Measurements from ENCODE around the gene TMEM184A. TPM values are rescaled to one million over a fixed set of nuclear protein-coding genes. Genes with fewer than 3 reads are reported as not detected.

TMEM184A gene
- polyA plus RNA-seq, 2 of the 4 experiments (the other 2 are of a cell fraction), result 14.3 to 18.4 TPM

- DNase-seq (ENCODE audit: low read depth in 1 of 2, low spot score in 1 of 2) (peak in 1 of 2 experiments; percentile 65), ATAC-seq (peak; percentile 12 to 36; a peak in 3 of 6 replicates), FAIRE-seq (no peak)
- CTCF ChIA-PET, result interaction anchor here (0.6 to 1.9 kb wide), 3 partner anchors 9 to 645 kb away, joined by 3 to 6 read pairs (median 4); partner anchors contain the start of gene TMEM184A
- Histone ChIP-seq H3K4me3 (no peak overlapping the region), H3K9me3 (no peaks in the 10 kb centered on the region), H3K27ac (peak overlapping the region; percentile 20 to 78; a peak in 4 of 6 replicates), H3K4me2 (peak overlapping the region; percentile 45), H3K4me1 (peaks cover 49% of the 10 kb centered on the region)
- POLR2A ChIA-PET, result no interaction called here
- TF ChIP-seq JUN (IDR thresholded peaks at IDR 0.05) (0 out of 5 replicates have a peak, but pooled peaks of 1 of the 2 experiments have one; percentile 11), CBX8 (IDR thresholded peaks at IDR 0.05) (no peak)
- WGBS (ENCODE audit: missing lambda C conversion rate), result 49% methylated on average over 20 of the region's 23 CpGs
These were observed 8.6 kb upstream of the TMEM184A start for GRCh38 chr7:1564603-1565022.

- WGBS (ENCODE audit: missing lambda C conversion rate), result 94% methylated on average over 15 of the region's 15 CpGs
- POLR2A ChIA-PET, result no interaction called here
- Histone ChIP-seq H3K27ac (peak overlapping the region in 1 of 2 experiments; percentile 78; a peak in 4 of 6 replicates), H3K4me1 (peaks cover 49% of the 10 kb centered on the region), H3K4me2 (peak overlapping the region; percentile 45), H3K4me3 (no peak overlapping the region), H3K9me3 (no peaks in the 10 kb centered on the region)
- CTCF ChIA-PET, result interaction anchor here (0.6 to 1.9 kb wide), 5 partner anchors 8 to 1137 kb away, joined by 3 to 6 read pairs (median 3); partner anchors contain the start of gene TMEM184A
- ATAC-seq, result no peak
- no peak for FAIRE-seq
- DNase-seq (ENCODE audit: low read depth in 1 of 2, low spot score in 1 of 2), result no peak
- TF ChIP-seq JUN (IDR thresholded peaks at IDR 0.05), result no peak
- TF ChIP-seq CBX2 (IDR thresholded peaks at IDR 0.05; ENCODE audit: borderline replicate concordance, low read depth), result no peak
- no peak for TF ChIP-seq MAFK (IDR thresholded peaks at IDR 0.05; ENCODE audit: partially characterized antibody)
- no peak for TF ChIP-seq RFX5 (IDR thresholded peaks at IDR 0.05)
- no peak for TF ChIP-seq HOXA7 (CRISPR knock-in tag; IDR thresholded peaks at IDR 0.05)
- no peak for TF ChIP-seq ZNF302 (CRISPR knock-in tag; IDR thresholded peaks at IDR 0.05)
- TF ChIP-seq FOSB (CRISPR knock-in tag; IDR thresholded peaks at IDR 0.05), result no peak
- TF ChIP-seq, protein P1, sequence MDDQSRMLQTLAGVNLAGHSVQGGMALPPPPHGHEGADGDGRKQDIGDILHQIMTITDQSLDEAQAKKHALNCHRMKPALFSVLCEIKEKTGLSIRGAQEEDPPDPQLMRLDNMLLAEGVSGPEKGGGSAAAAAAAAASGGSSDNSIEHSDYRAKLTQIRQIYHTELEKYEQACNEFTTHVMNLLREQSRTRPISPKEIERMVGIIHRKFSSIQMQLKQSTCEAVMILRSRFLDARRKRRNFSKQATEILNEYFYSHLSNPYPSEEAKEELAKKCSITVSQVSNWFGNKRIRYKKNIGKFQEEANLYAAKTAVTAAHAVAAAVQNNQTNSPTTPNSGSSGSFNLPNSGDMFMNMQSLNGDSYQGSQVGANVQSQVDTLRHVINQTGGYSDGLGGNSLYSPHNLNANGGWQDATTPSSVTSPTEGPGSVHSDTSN (IDR thresholded peaks at IDR 0.05), result no peak
- TF ChIP-seq, protein P2, sequence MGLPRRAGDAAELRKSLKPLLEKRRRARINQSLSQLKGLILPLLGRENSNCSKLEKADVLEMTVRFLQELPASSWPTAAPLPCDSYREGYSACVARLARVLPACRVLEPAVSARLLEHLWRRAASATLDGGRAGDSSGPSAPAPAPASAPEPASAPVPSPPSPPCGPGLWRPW (IDR thresholded peaks at IDR 0.05), result no peak
- TF ChIP-seq HOXB5 (CRISPR knock-in tag; IDR thresholded peaks at IDR 0.05), result no peak
- TF ChIP-seq FOSL2 (IDR thresholded peaks at IDR 0.05), result no peak
- no peak for TF ChIP-seq FOSL2 (CRISPR knock-in tag; IDR thresholded peaks at IDR 0.05)
- TF ChIP-seq RARB (CRISPR knock-in tag; IDR thresholded peaks at IDR 0.05), result no peak
- TF ChIP-seq NFE2L2 (conservative IDR thresholded peaks at IDR 0.05; ENCODE audit: low read length), result no peak
- TF ChIP-seq HDAC2 (IDR thresholded peaks at IDR 0.05), result no peak
- no peak for TF ChIP-seq GATA3 (IDR thresholded peaks at IDR 0.05; ENCODE audit: borderline replicate concordance)
- TF ChIP-seq HOXB13 (CRISPR knock-in tag; IDR thresholded peaks at IDR 0.05; ENCODE audit: low read depth), result no peak
These were observed 8.1 kb upstream of the TMEM184A start for GRCh38 chr7:1563981-1564602.

- WGBS (ENCODE audit: missing lambda C conversion rate), result 85% methylated on average over 12 of the region's 18 CpGs
- H3K27ac ChIP-seq, result peak overlapping the region in 1 of 2 experiments; percentile 18; a peak in 1 of 6 replicates
- CTCF ChIA-PET, result interaction anchor here (1.1 to 2.5 kb wide), 4 partner anchors 9 to 58 kb away, joined by 3 to 6 read pairs (median 5); no protein-coding TSS in a partner anchor
- POLR2A ChIA-PET, result no interaction called here
- H3K4me3 ChIP-seq, result no peak overlapping the region
- H3K4me1 ChIP-seq, result peaks cover 44% of the 10 kb centered on the region
- ATAC-seq (no peak), DNase-seq (ENCODE audit: low read depth in 1 of 2, low spot score in 1 of 2) (no peak), FAIRE-seq (no peak)
- H3K4me2 ChIP-seq, result no peak overlapping the region
- H3K9me3 ChIP-seq, result no peaks in the 10 kb centered on the region
- TF ChIP-seq HDAC2 (IDR thresholded peaks at IDR 0.05), result no peak
These were observed 6.6 kb upstream of the TMEM184A start for GRCh38 chr7:1562597-1563051.

DNA sequence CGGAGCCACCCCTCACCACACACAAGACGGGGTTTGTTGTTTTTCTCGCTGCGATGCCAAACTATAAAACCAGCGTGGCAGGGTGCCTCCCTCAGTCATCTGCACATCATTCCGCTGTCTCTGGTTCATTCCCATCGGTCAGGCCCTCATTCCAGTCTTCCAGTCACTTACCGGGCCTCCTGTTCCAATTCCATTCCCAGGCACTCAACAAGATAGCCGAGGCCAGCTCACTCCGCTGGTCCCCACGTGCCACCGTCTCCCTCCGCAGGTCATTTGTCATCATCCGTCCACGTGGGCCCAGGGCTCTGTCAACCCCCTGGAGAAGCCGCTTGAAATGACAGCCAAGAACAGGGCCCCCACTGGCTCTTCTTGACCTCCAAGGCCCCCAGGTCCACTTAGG lies 6.1 kb upstream of the TMEM184A start:
- no peak for DNase-seq (ENCODE audit: low read depth in 1 of 2, low spot score in 1 of 2)
- peaks cover 40% of the 10 kb centered on the region for H3K4me1 ChIP-seq
- no peak overlapping the region for H3K4me2 ChIP-seq
- ChIA-PET CTCF (interaction anchor here (1.0 to 2.5 kb wide), 5 partner anchors 8 to 57 kb away, joined by 3 to 6 read pairs (median 4); no protein-coding TSS in a partner anchor), POLR2A (no interaction called here)
- no peak for FAIRE-seq
- peak overlapping the region in 1 of 2 experiments; percentile 18; a peak in 1 of 6 replicates for H3K27ac ChIP-seq
- H3K9me3 ChIP-seq, result no peaks in the 10 kb centered on the region
- TF ChIP-seq NFE2L2 (conservative IDR thresholded peaks at IDR 0.05; ENCODE audit: low read length) (no peak), MAZ (IDR thresholded peaks at IDR 0.05; ENCODE audit: borderline replicate concordance, low read depth, low read length) (no peak), POLR2A (IDR thresholded peaks at IDR 0.05; ENCODE audit: low read length) (no peak), FOXS1 (CRISPR knock-in tag; IDR thresholded peaks at IDR 0.05) (no peak), HOXB5 (CRISPR knock-in tag; IDR thresholded peaks at IDR 0.05) (no peak), EHMT2 (IDR thresholded peaks at IDR 0.05; ENCODE audit: low read depth) (no peak), RCOR1 (IDR thresholded peaks at IDR 0.05; ENCODE audit: low read depth, low read length) (no peak)
- TF ChIP-seq, protein P3, sequence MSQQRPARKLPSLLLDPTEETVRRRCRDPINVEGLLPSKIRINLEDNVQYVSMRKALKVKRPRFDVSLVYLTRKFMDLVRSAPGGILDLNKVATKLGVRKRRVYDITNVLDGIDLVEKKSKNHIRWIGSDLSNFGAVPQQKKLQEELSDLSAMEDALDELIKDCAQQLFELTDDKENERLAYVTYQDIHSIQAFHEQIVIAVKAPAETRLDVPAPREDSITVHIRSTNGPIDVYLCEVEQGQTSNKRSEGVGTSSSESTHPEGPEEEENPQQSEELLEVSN (IDR thresholded peaks at IDR 0.05; ENCODE audit: borderline replicate concordance, low read depth), result no peak
- TF ChIP-seq, protein P4, sequence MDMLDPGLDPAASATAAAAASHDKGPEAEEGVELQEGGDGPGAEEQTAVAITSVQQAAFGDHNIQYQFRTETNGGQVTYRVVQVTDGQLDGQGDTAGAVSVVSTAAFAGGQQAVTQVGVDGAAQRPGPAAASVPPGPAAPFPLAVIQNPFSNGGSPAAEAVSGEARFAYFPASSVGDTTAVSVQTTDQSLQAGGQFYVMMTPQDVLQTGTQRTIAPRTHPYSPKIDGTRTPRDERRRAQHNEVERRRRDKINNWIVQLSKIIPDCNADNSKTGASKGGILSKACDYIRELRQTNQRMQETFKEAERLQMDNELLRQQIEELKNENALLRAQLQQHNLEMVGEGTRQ (IDR thresholded peaks at IDR 0.05), result no peak
- WGBS (ENCODE audit: missing lambda C conversion rate), result 86% methylated on average over 16 of the region's 16 CpGs
- H3K4me3 ChIP-seq, result no peak overlapping the region
- no peak for ATAC-seq

Measured in A549 (cell line).